Mesothelial cell of epicardium (in vitro differentiated cells): ENCODE measurements around the gene ZIC5. TPM values are rescaled to one million over a fixed set of nuclear protein-coding genes. Genes with fewer than 3 reads are reported as not detected.

Experiments used
- DNase-seq, 2 experiments: peaks; one replicate each; pipeline ENCODE4 v3.0.0; 2021; ENCODE audit warnings: low spot score in 2 of 2; ENCODE audit not compliant: unreplicated experiment in 2 of 2
- H3K27ac Mint-ChIP-seq: 2 replicates; pipeline ENCODE4 v1.8.0; 2021; ENCODE audit warnings: mixed read lengths
- H3K27me3 Mint-ChIP-seq: 2 replicates; pipeline ENCODE4 v1.8.0; 2021; ENCODE audit warnings: low read depth, mixed read lengths
- H3K36me3 Mint-ChIP-seq: 2 replicates; pipeline ENCODE4 v1.8.0; 2021; ENCODE audit warnings: mixed read lengths
- H3K4me1 Mint-ChIP-seq: 2 replicates; pipeline ENCODE4 v1.8.0; 2021; ENCODE audit warnings: mixed read lengths
- H3K4me3 Mint-ChIP-seq: 2 replicates; pipeline ENCODE4 v1.8.0; 2021; ENCODE audit warnings: mild to moderate bottlenecking, moderate library complexity, mixed read lengths
- H3K9me3 Mint-ChIP-seq: 2 replicates; pipeline ENCODE4 v1.8.0; 2021; ENCODE audit warnings: mixed read lengths
- CTCF ChIP-seq: fragments of 200-600 bp; sonication (generic); IDR thresholded peaks from one replicate; pipeline ENCODE4 v1.5.0; 2021; ENCODE audit warnings: antibody characterized with exemption; ENCODE audit not compliant: unreplicated experiment
- total RNA-seq: library from RNA; stranded (reverse); gene quantifications from 3 replicates; pipeline ENCODE4 v1.2.1, GENCODE V29; 2021

The ZIC5 gene
- total RNA-seq, 1 donor from 2014 or later, result not detected

- peaks cover 82% of the 10 kb centered on the region for H3K27me3 Mint-ChIP-seq
- TF ChIP-seq CTCF, result no peak
- H3K27ac Mint-ChIP-seq, result no peak overlapping the region
Measured at GRCh38 chr13:99969919-99970650, 1.5 kb downstream of the ZIC5 start.

GRCh38 chr13:99969453-99969918, 2.1 kb downstream of the ZIC5 start:
- peaks cover 13% of the 10 kb centered on the region for H3K4me1 Mint-ChIP-seq

More at GRCh38 chr13:99969919-99970650, 1.5 kb downstream of the ZIC5 start:
- no peaks in the 10 kb centered on the region for H3K36me3 Mint-ChIP-seq
- peak overlapping the region; percentile 62 for H3K4me3 Mint-ChIP-seq
- H3K4me1 Mint-ChIP-seq, result peaks cover 13% of the 10 kb centered on the region
- no peak for DNase-seq
- H3K9me3 Mint-ChIP-seq, result no peaks in the 10 kb centered on the region

GRCh38 chr13:99968521-99969452, 2.8 kb downstream of the ZIC5 start:
- no peaks in the 10 kb centered on the region for H3K36me3 Mint-ChIP-seq
- peak in 1 of 2 experiments; percentile 51 for DNase-seq
- peaks cover 13% of the 10 kb centered on the region for H3K4me1 Mint-ChIP-seq

More at GRCh38 chr13:99969453-99969918, 2.1 kb downstream of the ZIC5 start:
- no peaks in the 10 kb centered on the region for H3K36me3 Mint-ChIP-seq
- peak in 1 of 2 experiments; percentile 48 for DNase-seq
- no peak for TF ChIP-seq CTCF
- peaks cover 79% of the 10 kb centered on the region for H3K27me3 Mint-ChIP-seq
- H3K9me3 Mint-ChIP-seq, result no peaks in the 10 kb centered on the region
- peak overlapping the region; percentile 65 for H3K4me3 Mint-ChIP-seq
- peak overlapping the region; percentile 63 for H3K27ac Mint-ChIP-seq

DNA sequence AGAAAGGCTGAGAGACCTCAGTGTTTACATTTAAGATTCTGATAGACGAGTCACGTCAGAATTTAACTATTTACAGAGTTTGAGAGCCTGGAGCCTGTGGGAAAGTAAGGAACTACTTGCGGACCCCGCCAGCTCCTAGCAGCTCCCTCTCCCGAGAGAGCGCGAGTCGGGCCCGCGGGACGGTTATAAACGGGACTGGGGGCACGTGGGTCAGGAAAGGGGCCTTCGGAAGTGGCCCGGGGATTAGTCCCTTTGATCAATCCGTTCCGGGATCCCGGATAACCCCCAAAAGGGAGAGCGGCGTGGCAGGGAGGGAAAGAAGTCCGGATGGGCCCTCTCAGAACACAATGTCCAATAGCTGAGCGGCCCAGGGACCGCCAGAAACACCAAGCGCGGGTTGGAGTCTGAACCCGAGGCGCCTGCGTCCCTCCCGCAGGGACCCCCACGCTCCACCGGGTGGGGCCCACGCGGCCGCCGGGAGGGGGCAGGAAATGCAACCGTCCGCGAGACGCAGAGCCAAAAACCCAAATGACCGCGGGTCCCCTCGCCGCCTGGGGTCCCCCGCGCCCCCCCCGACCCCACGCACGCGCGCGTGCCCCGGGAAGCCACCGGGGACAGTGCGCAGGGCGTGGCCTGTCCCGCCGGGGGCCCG, 3.6 kb downstream of the ZIC5 start:
- no peaks in the 10 kb centered on the region for H3K9me3 Mint-ChIP-seq
- peak overlapping the region; percentile 37 for H3K4me3 Mint-ChIP-seq
- H3K27me3 Mint-ChIP-seq, result peaks cover 77% of the 10 kb centered on the region
- DNase-seq, result no peak
- H3K4me1 Mint-ChIP-seq, result peaks cover 13% of the 10 kb centered on the region
- TF ChIP-seq CTCF, result no peak
- H3K27ac Mint-ChIP-seq, result no peak overlapping the region
- no peaks in the 10 kb centered on the region for H3K36me3 Mint-ChIP-seq

More at GRCh38 chr13:99968521-99969452, 2.8 kb downstream of the ZIC5 start:
- peak overlapping the region; percentile 63 for H3K27ac Mint-ChIP-seq
- no peak for TF ChIP-seq CTCF
- H3K9me3 Mint-ChIP-seq, result no peaks in the 10 kb centered on the region
- peak overlapping the region; percentile 65 for H3K4me3 Mint-ChIP-seq
- peaks cover 79% of the 10 kb centered on the region for H3K27me3 Mint-ChIP-seq

- no peak for TF ChIP-seq CTCF
- no peaks in the 10 kb centered on the region for H3K36me3 Mint-ChIP-seq
- no peak for DNase-seq
- no peak overlapping the region for H3K27ac Mint-ChIP-seq
- peaks cover 77% of the 10 kb centered on the region for H3K27me3 Mint-ChIP-seq
- no peaks in the 10 kb centered on the region for H3K9me3 Mint-ChIP-seq
- peaks cover 13% of the 10 kb centered on the region for H3K4me1 Mint-ChIP-seq
- H3K4me3 Mint-ChIP-seq, result peak overlapping the region; percentile 37
Measured at GRCh38 chr13:99967498-99967868, 4.1 kb downstream of the ZIC5 start.
